ENCODE measurements around the gene CEP135. TPM values are rescaled to one million over a fixed set of nuclear protein-coding genes. Genes with fewer than 3 reads are reported as not detected.
A peak's percentile ranks its signal among the peaks of the same experiment; 100 is the strongest.

Gene CEP135, protein sequence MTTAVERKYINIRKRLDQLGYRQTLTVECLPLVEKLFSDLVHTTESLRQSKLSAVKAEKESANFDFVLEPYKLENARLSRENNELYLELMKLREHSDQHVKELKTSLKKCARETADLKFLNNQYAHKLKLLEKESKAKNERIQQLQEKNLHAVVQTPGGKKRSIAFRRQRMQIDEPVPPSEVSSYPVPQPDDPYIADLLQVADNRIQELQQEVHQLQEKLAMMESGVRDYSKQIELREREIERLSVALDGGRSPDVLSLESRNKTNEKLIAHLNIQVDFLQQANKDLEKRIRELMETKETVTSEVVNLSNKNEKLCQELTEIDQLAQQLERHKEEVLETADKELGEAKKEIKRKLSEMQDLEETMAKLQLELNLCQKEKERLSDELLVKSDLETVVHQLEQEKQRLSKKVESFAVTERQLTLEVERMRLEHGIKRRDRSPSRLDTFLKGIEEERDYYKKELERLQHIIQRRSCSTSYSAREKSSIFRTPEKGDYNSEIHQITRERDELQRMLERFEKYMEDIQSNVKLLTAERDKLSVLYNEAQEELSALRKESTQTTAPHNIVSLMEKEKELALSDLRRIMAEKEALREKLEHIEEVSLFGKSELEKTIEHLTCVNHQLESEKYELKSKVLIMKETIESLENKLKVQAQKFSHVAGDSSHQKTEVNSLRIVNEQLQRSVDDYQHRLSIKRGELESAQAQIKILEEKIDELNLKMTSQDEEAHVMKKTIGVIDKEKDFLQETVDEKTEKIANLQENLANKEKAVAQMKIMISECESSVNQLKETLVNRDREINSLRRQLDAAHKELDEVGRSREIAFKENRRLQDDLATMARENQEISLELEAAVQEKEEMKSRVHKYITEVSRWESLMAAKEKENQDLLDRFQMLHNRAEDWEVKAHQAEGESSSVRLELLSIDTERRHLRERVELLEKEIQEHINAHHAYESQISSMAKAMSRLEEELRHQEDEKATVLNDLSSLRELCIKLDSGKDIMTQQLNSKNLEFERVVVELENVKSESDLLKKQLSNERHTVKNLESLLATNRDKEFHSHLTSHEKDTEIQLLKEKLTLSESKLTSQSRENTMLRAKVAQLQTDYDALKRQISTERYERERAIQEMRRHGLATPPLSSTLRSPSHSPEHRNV
- total RNA-seq = 10 to 100 TPM in 1 of 2 donors, 1 to 10 TPM in 1; 6.4 to 10.4 TPM
- polyA plus RNA-seq (ENCODE audit: insufficient read length in 6 of 6) = 10 to 100 TPM; 16.0 to 23.0 (median 19.2) TPM
- long read RNA-seq, donor 1, full-length matches to known transcripts = 2 of 2 reads
- long read RNA-seq, donor 1, partial matches to known transcripts = 0 of 2 reads
- long read RNA-seq, donor 1, other reads (novel, unspliced or antisense) = 0 of 2 reads
- long read RNA-seq, donor 2, partial matches to known transcripts = 0 of 1 reads
- long read RNA-seq, donor 2, other reads (novel, unspliced or antisense) = 0 of 1 reads
- long read RNA-seq, donor 3 = 0 reads
- long read RNA-seq, donor 4, partial matches to known transcripts = 1 of 4 reads
- long read RNA-seq, donor 4, other reads (novel, unspliced or antisense) = 2 of 4 reads
- long read RNA-seq, donor 5, partial matches to known transcripts = 0 of 1 reads
- long read RNA-seq, donor 5, other reads (novel, unspliced or antisense) = 0 of 1 reads
- long read RNA-seq, donor 6, full-length matches to known transcripts = 3 of 3 reads
- long read RNA-seq, donor 6, partial matches to known transcripts = 0 of 3 reads
- long read RNA-seq, donor 6, other reads (novel, unspliced or antisense) = 0 of 3 reads
- long read RNA-seq, donor 7 = 0 reads
- long read RNA-seq, donor 8, full-length matches to known transcripts = 2 of 2 reads
- long read RNA-seq, donor 8, partial matches to known transcripts = 0 of 2 reads
- long read RNA-seq, donor 8, other reads (novel, unspliced or antisense) = 0 of 2 reads
- long read RNA-seq, donor 9 = 0 reads
- long read RNA-seq, donor 10, partial matches to known transcripts = 1 of 2 reads
- long read RNA-seq, donor 10, other reads (novel, unspliced or antisense) = 1 of 2 reads
- long read RNA-seq, donor 11, partial matches to known transcripts = 0 of 1 reads
- long read RNA-seq, donor 11, other reads (novel, unspliced or antisense) = 0 of 1 reads
- long read RNA-seq, donor 12, full-length matches to known transcripts = 1 of 1 reads
- long read RNA-seq, donor 12, partial matches to known transcripts = 0 of 1 reads
- long read RNA-seq, donor 12, other reads (novel, unspliced or antisense) = 0 of 1 reads

DNA sequence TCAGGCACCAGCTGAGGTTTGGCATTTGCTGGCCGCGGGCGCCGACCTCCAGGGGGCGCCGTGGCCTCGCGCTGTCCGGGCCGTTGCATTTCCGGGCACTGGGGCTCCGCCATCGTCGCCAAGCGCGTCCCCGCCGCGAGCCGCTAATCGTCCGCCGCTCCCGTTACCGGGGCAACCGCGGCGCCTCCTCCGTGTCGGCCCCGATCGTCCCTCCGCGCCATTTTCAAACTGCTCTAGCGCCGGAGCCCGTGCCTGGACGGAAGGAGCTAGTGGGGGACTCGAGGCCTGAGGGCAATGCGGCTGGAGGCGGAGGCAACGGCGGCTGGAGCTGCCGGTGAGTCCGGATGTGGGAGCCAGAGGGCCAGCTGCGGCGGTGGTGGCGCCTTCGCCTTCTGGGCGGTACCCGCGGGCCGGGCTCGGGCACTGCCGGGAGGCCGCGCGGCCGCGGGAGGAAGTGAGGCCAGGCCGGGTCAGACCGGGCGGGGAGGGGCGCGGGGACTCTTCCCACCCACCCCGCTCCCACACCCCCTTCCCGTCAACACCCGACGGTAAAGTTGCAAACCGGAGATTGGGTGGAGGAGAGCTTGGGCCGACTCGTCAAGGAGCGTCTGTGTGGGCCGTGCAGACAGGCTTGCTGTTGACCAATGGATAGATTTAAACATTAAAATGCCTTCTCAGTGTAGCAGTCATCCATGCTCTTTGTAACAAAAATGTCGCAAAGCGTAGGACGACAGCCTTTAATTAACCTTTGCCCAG is at the start of gene CEP135:
CEP135 (plus strand) TSS at position 220 of the 756 bp plus-strand sequence. CDS start 3,186 bp downstream, outside the sequence.
- DNase-seq = peak; percentile 94 to 99 (median 96)
- Histone ChIP-seq H3K4me3 (peak within 1 kb of the TSS; percentile 58 to 66), H3K36me3 (peaks cover 0 to 14% of the 10 kb centered on the region in 2 donors), H3K4me1 (peaks cover 4 to 28% of the 10 kb centered on the region in 2 donors), H3K27ac (peak within 1 kb of the TSS; percentile 95 to 100), H3K9me3 (no peaks in the 10 kb centered on the region), H3K27me3 (no peaks in the 10 kb centered on the region)
- peak; percentile 96 for ATAC-seq
- TF ChIP-seq CTCF (IDR thresholded peaks at IDR 0.05) = peak; percentile 92 to 95
- intact Hi-C loops (cut with DNase I) = loop anchor here in 1 of 2 donors (10.0 kb wide), 1 partner anchor 356 kb away; no protein-coding TSS in a partner anchor

- ATAC-seq (no peak), DNase-seq (no peak)
- Histone ChIP-seq H3K27ac (no peak overlapping the region), H3K9me3 (peaks cover 0 to 1% of the 10 kb centered on the region in 2 donors), H3K27me3 (no peaks in the 10 kb centered on the region), H3K36me3 (peaks cover 0 to 67% of the 10 kb centered on the region in 2 donors), H3K4me3 (no peak overlapping the region), H3K4me1 (peaks cover 0 to 8% of the 10 kb centered on the region in 2 donors)
- no peak for TF ChIP-seq CTCF (IDR thresholded peaks at IDR 0.05)
- intact Hi-C loops (cut with DNase I) = no loop called here
Observed at GRCh38 chr4:55902677-55903076, 46.1 kb upstream of the CEP135 start.

- intact Hi-C loops (cut with DNase I) = no loop called here
- no peak overlapping the region for H3K4me3 ChIP-seq
- no peak overlapping the region for H3K27ac ChIP-seq
- peaks cover 0 to 58% of the 10 kb centered on the region in 2 donors for H3K36me3 ChIP-seq
- no peaks in the 10 kb centered on the region for H3K27me3 ChIP-seq
- ATAC-seq = no peak
- TF ChIP-seq CTCF (IDR thresholded peaks at IDR 0.05) = no peak
- H3K4me1 ChIP-seq = peaks cover 0 to 11% of the 10 kb centered on the region in 2 donors
- DNase-seq = no peak
- H3K9me3 ChIP-seq = peaks cover 0 to 1% of the 10 kb centered on the region in 2 donors
Observed at GRCh38 chr4:55903577-55903976, 45.2 kb upstream of the CEP135 start.
